ENCODE measurements around the gene BTBD17. TPM values are rescaled to one million over a fixed set of nuclear protein-coding genes. Genes with fewer than 3 reads are reported as not detected.

Gene BTBD17
- total RNA-seq, 1 donor from 2014 or later = 10.8 TPM

GRCh38 chr17:74307984-74308773 lies 53.5 kb downstream of the BTBD17 start:
- Mint-ChIP-seq H3K4me3 (no peak overlapping the region), H3K36me3 (no peaks in the 10 kb centered on the region), H3K9me3 (peaks cover 7% of the 10 kb centered on the region), H3K27me3 (ENCODE audit: insufficient read depth, low read depth) (peaks cover 3% of the 10 kb centered on the region), H3K4me1 (peaks cover 6% of the 10 kb centered on the region), H3K27ac (no peak overlapping the region)
- H3K4me3 ChIP-seq = no peak overlapping the region
- H3K36me3 ChIP-seq = no peaks in the 10 kb centered on the region
- no peaks in the 10 kb centered on the region for H3K79me2 ChIP-seq (ENCODE audit: low read depth)
- H3K9me3 ChIP-seq (ENCODE audit: low read depth) = no peaks in the 10 kb centered on the region
- TF ChIP-seq CTCF (IDR thresholded peaks at IDR 0.05) = no peak
- no peaks in the 10 kb centered on the region for H3K4me1 ChIP-seq
- no peak for DNase-seq (ENCODE audit: low spot score)
- no peaks in the 10 kb centered on the region for H4K20me1 ChIP-seq (ENCODE audit: low read depth)
- H3F3A ChIP-seq (ENCODE audit: low read depth) = no peaks in the 10 kb centered on the region
- no peaks in the 10 kb centered on the region for H3K27me3 ChIP-seq
- no peak overlapping the region for H3K27ac ChIP-seq
- no peak overlapping the region for H3K4me2 ChIP-seq
- no peak overlapping the region for H3K9ac ChIP-seq
- H2AFZ ChIP-seq (replicated peaks) = no peak overlapping the region

Other genes with a start within 250 kb of the BTBD17 start
- gene RPL38, start 158.2 kb downstream of the BTBD17 start, total RNA-seq (ENCODE audit: low replicate concordance) = 343 and 393 TPM in 2 replicates
- 3.2 and 5.8 TPM in 2 replicates for gene TTYH2, start 148.3 kb downstream of the BTBD17 start, total RNA-seq (ENCODE audit: low replicate concordance)
- not detected in 2 replicates for gene DNAI2, start 87.6 kb downstream of the BTBD17 start, total RNA-seq (ENCODE audit: low replicate concordance)
- gene KIF19, start 35.6 kb downstream of the BTBD17 start, total RNA-seq (ENCODE audit: low replicate concordance) = 0.15 and 0.62 TPM in 2 replicates
- gene GPR142, start 5.6 kb upstream of the BTBD17 start, total RNA-seq (ENCODE audit: low replicate concordance) = 0.93 TPM in 1 of 2 replicates, not detected in the other
- 13.5 and 42.0 TPM in 2 replicates for gene GPRC5C, start 70.2 kb upstream of the BTBD17 start, total RNA-seq (ENCODE audit: low replicate concordance)
- 0.28 TPM in 1 of 2 replicates, not detected in the other for gene CD300A, start 104.8 kb upstream of the BTBD17 start, total RNA-seq (ENCODE audit: low replicate concordance)
- gene CD300LB, start 169.6 kb upstream of the BTBD17 start, total RNA-seq (ENCODE audit: low replicate concordance) = not detected in 2 replicates
- not detected in 2 replicates for gene CD300C, start 184.2 kb upstream of the BTBD17 start, total RNA-seq (ENCODE audit: low replicate concordance)
- gene CD300H, start 205.6 kb upstream of the BTBD17 start, total RNA-seq (ENCODE audit: low replicate concordance) = not detected in 2 replicates
- gene CD300LD, start 230.4 kb upstream of the BTBD17 start, total RNA-seq (ENCODE audit: low replicate concordance) = not detected in 2 replicates